ENCODE results near the gene KDM4B. TPM values are rescaled to one million over a fixed set of nuclear protein-coding genes. Genes with fewer than 3 reads are reported as not detected.

Gene KDM4B
- total RNA-seq, 4 donors from 2014 or later, result 18.4 to 94.7 (median 25.6) TPM

DNA sequence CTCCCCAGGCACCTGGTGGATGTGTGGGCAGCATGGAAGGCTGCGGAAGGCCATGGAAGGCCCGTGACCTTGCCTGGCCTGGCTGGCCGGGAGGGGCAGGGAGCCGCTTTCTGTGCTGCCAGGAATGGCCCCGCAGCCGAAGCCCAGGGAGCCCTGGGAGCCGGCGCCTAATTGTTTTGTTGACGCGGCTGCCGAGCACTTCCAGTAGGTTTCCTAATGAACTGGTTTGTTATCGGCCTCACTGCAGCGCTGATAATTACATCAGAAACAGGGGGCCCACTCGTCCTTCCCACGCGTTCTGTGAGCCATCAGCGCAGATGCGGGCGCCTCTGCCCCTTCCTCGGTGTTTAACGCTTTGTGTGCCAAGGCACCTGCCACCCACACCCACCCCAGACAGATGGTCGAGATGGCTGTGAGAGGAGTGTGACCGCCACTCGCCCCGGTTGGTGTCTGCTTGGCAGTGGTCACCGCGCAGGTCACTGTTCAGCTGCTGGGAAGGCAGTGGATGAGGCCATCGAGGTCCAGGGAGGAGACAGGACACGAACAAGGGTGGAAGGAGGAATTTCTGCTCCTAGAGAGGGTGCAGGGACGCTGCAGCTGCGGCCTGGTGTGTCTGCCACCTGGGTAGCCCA is 124.5 kb downstream of the KDM4B start:
- Histone ChIP-seq H3K4me1 (peaks cover 5 to 14% of the 10 kb centered on the region in 2 donors), H3K36me3 (no peaks in the 10 kb centered on the region), H3K9me3 (no peaks in the 10 kb centered on the region), H3K4me3 (no peak overlapping the region), H3K27ac (no peak overlapping the region), H3K27me3 (no peaks in the 10 kb centered on the region)
- intact Hi-C loops (cut with DNase I; ENCODE audit: low total_unique reads), result no loop called here
- DNase-seq, result no peak
- TF ChIP-seq POLR2A (IDR thresholded peaks at IDR 0.05) (no peak), CTCF (IDR thresholded peaks at IDR 0.05) (no peak)

- no peaks in the 10 kb centered on the region for H3K27me3 ChIP-seq
- intact Hi-C loops (cut with DNase I; ENCODE audit: low total_unique reads), result no loop called here
- H3K9me3 ChIP-seq, result peaks cover 0 to 5% of the 10 kb centered on the region in 2 donors
- no peak for DNase-seq
- no peak overlapping the region for H3K27ac ChIP-seq
- peaks cover 5 to 14% of the 10 kb centered on the region in 2 donors for H3K4me1 ChIP-seq
- H3K36me3 ChIP-seq, result no peaks in the 10 kb centered on the region
- H3K4me3 ChIP-seq, result no peak overlapping the region
- no peak for TF ChIP-seq POLR2A (IDR thresholded peaks at IDR 0.05)
- TF ChIP-seq CTCF (IDR thresholded peaks at IDR 0.05), result no peak
Measured at GRCh38 chr19:5093948-5094718, 125.2 kb downstream of the KDM4B start.

DNA sequence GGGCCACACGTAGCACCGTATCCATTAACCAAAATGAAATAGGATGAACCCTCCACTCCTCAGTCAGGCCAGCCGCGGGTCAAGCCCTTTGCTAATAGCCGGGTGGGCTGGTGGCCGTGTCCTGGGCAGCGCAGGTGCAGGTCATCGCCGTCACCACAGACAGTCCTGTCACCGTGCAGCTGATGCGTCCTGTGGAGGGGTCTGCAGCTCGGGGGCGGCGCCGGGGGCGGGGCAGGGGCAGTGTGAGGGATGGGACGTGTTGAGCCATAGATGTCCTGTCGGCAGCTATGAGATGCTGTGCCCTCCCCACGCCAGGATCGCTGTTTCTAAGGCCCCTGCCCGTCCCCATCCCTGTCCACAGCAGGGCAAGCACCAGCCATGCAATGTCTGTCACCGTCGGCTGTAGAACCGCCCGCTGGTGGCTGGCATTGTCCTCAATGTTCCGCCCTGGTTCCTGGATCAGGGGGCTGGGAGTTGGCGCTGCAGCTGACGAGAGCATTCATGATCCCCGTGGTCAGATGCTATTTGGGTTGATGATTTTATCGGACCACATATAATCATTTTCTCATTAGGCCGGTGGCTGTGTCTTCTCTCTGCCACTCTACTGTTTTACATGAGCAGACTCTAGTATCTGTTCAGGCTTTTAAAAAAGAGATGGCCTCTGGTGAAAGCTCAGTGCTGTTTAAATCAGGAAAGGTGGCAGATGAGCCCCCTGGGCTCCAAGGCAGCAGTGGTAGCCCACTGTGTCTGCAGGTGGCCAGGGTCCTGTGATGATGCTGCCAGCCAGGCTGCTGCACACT is 126.1 kb downstream of the KDM4B start:
- TF ChIP-seq POLR2A (IDR thresholded peaks at IDR 0.05), result no peak
- no peak for TF ChIP-seq CTCF (IDR thresholded peaks at IDR 0.05)
- H3K4me1 ChIP-seq, result peaks cover 5 to 14% of the 10 kb centered on the region in 2 donors
- H3K27ac ChIP-seq, result no peak overlapping the region
- no peak overlapping the region for H3K4me3 ChIP-seq
- no peak for DNase-seq
- intact Hi-C loops (cut with DNase I; ENCODE audit: low total_unique reads), result no loop called here
- H3K9me3 ChIP-seq, result peaks cover 0 to 13% of the 10 kb centered on the region in 2 donors
- no peaks in the 10 kb centered on the region for H3K36me3 ChIP-seq
- no peaks in the 10 kb centered on the region for H3K27me3 ChIP-seq

GRCh38 chr19:5095568-5095850 is 126.6 kb downstream of the KDM4B start:
- no peak overlapping the region for H3K27ac ChIP-seq
- TF ChIP-seq POLR2A (IDR thresholded peaks at IDR 0.05) (no peak), CTCF (IDR thresholded peaks at IDR 0.05) (no peak)
- DNase-seq, result no peak
- H3K36me3 ChIP-seq, result no peaks in the 10 kb centered on the region
- H3K4me1 ChIP-seq, result peaks cover 5 to 13% of the 10 kb centered on the region in 2 donors
- H3K27me3 ChIP-seq, result no peaks in the 10 kb centered on the region
- intact Hi-C loops (cut with DNase I; ENCODE audit: low total_unique reads), result no loop called here
- H3K9me3 ChIP-seq, result peaks cover 0 to 14% of the 10 kb centered on the region in 2 donors
- H3K4me3 ChIP-seq, result no peak overlapping the region

- Histone ChIP-seq H3K4me1 (peaks cover 5 to 7% of the 10 kb centered on the region in 2 donors), H3K36me3 (no peaks in the 10 kb centered on the region), H3K27ac (no peak overlapping the region), H3K4me3 (no peak overlapping the region), H3K9me3 (peaks cover 0 to 14% of the 10 kb centered on the region in 2 donors), H3K27me3 (no peaks in the 10 kb centered on the region)
- intact Hi-C loops (cut with DNase I; ENCODE audit: low total_unique reads), result no loop called here
- no peak for DNase-seq
- TF ChIP-seq POLR2A (IDR thresholded peaks at IDR 0.05), result no peak
- TF ChIP-seq CTCF (IDR thresholded peaks at IDR 0.05), result no peak
Measured at GRCh38 chr19:5096536-5096935, 127.6 kb downstream of the KDM4B start.

Measured in uterus (tissue), 4 donors.